OCI-LY3 (cell line): ENCODE data around the gene POTEJ.
"Not testable (repeated sequence)": the region's sequence is repeated elsewhere in the genome, so short reads cannot be mapped to it uniquely, and the experiment has no call there.

ENCODE experiments used
- CTCF ChIP-seq: fragments of 200-600, 300-600 bp; sonication (generic); IDR thresholded peaks from 2 replicates; pipeline ENCODE4 v1.5.1; 2014; ENCODE audit warnings: antibody characterized with exemption, low read length, low read depth
- EZH2phosphoT487 ChIP-seq: fragments of 200-600 bp; shearing (Covaris generic); IDR thresholded peaks from 2 replicates; pipeline ENCODE4 v1.6.1; 2018; ENCODE audit warnings: antibody characterized with exemption, mixed run types, low read depth

GRCh38 chr2:130703250-130703649 lies 92.0 kb downstream of the POTEJ start:
- not testable (repeated sequence) for TF ChIP-seq CTCF, EZH2phosphoT487
